HL-60 (cell line): ENCODE results near the gene ARHGAP18.

ENCODE experiments used
- DNase-seq, 2 experiments: peaks; one replicate each; pipeline ENCODE4 v3.0.0-alpha.2; 2010 to 2020; ENCODE audit warnings: low read depth in 1 of 2, low spot score in 1 of 2
- H3K27ac ChIP-seq: fragments of 250-450 bp; sonication (Bioruptor Pico); replicated peaks from 2 replicates; pipeline ENCODE4 v1.5.1; 2020; ENCODE audit warnings: mild to moderate bottlenecking, moderate library complexity
- H3K27me3 ChIP-seq: fragments of 250-450 bp; sonication (Bioruptor Pico); 2 replicates; pipeline ENCODE4 v1.5.1; 2021; ENCODE audit warnings: mild to moderate bottlenecking, moderate library complexity; ENCODE audit not compliant: insufficient read depth, poor library complexity, severe bottlenecking
- H3K4me3 ChIP-seq: replicated peaks from 2 replicates; pipeline ENCODE4 v1.5.1; 2011; ENCODE audit warnings: mild to moderate bottlenecking, control low read depth, low read length; ENCODE audit not compliant: insufficient read depth
- CTCF ChIP-seq: IDR thresholded peaks from one replicate; pipeline ENCODE4 v1.5.1; 2011; ENCODE audit warnings: low read length, control low read depth, inconsistent platforms; ENCODE audit not compliant: insufficient read depth
- GABPA ChIP-seq: IDR thresholded peaks from 2 replicates; pipeline ENCODE4 v1.6.1; 2012; ENCODE audit warnings: low read depth
- POLR2AphosphoS5 ChIP-seq: IDR thresholded peaks from 2 replicates; pipeline ENCODE4 v1.6.1; 2012; ENCODE audit warnings: low read depth
- REST ChIP-seq: IDR thresholded peaks from 2 replicates; pipeline ENCODE4 v1.6.1; 2012; ENCODE audit warnings: low read depth; ENCODE audit not compliant: insufficient replicate concordance
- SPI1 ChIP-seq: IDR thresholded peaks from 2 replicates; pipeline ENCODE4 v1.6.1; 2012; ENCODE audit warnings: low read depth, mild to moderate bottlenecking, borderline replicate concordance

The ARHGAP18 gene

DNA sequence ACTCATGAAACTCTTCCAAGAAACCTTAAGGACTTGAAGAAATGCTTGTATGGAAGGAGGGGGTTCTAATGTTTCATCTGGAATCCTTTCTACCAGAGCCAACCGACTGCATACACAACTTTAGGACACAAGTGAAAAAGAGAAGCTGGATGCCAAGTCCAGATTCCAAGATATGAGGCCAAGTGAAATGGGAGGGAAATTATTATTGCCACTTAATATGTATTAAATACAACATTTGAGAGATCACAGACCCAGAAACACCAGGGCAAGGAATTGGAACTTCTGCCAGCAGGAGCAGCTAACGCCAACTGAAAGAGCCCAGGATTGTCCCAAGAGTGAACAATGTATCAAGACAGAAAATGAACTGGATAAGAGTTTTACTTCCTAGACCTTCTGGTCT, 144.2 kb downstream of the ARHGAP18 start:
- Histone ChIP-seq H3K27me3 (no peaks in the 10 kb centered on the region), H3K27ac (no peak overlapping the region), H3K4me3 (no peak overlapping the region)
- no peak for TF ChIP-seq SPI1
- TF ChIP-seq GABPA: no peak
- TF ChIP-seq REST: no peak
- no peak for TF ChIP-seq CTCF
- DNase-seq: no peak

- DNase-seq: no peak
- Histone ChIP-seq H3K4me3 (no peak overlapping the region), H3K27ac (no peak overlapping the region), H3K27me3 (no peaks in the 10 kb centered on the region)
- TF ChIP-seq SPI1 (no peak), REST (no peak), CTCF (no peak)
These were observed 144.6 kb downstream of the ARHGAP18 start for GRCh38 chr6:129565366-129565765.

DNA sequence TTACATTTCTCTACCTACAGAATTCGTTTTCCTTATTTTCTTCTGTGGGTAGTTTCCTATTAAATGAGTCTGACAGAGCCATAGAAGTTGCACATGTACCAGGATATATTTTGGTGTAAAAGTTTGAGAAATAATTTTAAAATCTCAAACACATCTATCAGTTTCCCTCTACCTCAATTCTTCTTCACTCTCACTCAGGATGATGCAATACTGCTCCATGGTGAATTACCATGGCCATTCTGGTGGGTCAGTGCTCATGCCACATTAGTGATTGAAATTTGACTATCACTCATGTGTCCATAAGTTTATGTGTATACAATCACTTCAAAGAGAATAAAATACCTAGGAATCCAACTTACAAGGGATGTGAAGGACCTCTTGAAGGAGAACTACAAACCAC, 151.7 kb downstream of the ARHGAP18 start:
- Histone ChIP-seq H3K27ac (no peak overlapping the region), H3K27me3 (peaks cover 3% of the 10 kb centered on the region), H3K4me3 (no peak overlapping the region)
- no peak for DNase-seq
- TF ChIP-seq CTCF (no peak), GABPA (no peak), REST (no peak), POLR2AphosphoS5 (no peak), SPI1 (no peak)
